ENCODE measurements around the gene ARL5B.

DNA sequence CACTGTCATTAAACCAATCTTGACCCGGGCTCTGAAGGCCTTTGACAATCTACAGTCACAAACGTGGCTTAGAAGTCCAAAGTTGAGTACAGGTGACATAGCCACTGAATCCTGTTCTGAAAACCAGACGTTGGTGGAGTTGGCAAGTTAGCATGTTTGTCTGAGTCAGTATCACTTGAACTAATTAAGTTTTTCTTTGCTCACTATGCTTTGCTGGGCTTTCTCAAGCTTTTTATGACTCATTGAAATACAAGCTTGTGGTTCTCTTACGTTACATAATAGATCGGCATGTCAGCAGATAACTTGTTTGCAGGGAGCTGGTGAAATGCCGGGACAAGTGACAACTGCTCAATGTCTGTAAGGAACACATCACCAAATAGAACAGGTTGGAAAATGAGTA, 53.8 kb downstream of the ARL5B start:
- TF ChIP-seq, protein P1, sequence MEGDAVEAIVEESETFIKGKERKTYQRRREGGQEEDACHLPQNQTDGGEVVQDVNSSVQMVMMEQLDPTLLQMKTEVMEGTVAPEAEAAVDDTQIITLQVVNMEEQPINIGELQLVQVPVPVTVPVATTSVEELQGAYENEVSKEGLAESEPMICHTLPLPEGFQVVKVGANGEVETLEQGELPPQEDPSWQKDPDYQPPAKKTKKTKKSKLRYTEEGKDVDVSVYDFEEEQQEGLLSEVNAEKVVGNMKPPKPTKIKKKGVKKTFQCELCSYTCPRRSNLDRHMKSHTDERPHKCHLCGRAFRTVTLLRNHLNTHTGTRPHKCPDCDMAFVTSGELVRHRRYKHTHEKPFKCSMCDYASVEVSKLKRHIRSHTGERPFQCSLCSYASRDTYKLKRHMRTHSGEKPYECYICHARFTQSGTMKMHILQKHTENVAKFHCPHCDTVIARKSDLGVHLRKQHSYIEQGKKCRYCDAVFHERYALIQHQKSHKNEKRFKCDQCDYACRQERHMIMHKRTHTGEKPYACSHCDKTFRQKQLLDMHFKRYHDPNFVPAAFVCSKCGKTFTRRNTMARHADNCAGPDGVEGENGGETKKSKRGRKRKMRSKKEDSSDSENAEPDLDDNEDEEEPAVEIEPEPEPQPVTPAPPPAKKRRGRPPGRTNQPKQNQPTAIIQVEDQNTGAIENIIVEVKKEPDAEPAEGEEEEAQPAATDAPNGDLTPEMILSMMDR (conservative IDR thresholded peaks at IDR 0.05; ENCODE audit: low read depth, low read length), result no peak
- TF ChIP-seq, protein P2, sequence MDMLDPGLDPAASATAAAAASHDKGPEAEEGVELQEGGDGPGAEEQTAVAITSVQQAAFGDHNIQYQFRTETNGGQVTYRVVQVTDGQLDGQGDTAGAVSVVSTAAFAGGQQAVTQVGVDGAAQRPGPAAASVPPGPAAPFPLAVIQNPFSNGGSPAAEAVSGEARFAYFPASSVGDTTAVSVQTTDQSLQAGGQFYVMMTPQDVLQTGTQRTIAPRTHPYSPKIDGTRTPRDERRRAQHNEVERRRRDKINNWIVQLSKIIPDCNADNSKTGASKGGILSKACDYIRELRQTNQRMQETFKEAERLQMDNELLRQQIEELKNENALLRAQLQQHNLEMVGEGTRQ (IDR thresholded peaks at IDR 0.05; ENCODE audit: low read depth, low read length), result no peak
- TF ChIP-seq POLR2A (IDR thresholded peaks at IDR 0.05; ENCODE audit: low read depth, low read length) (no peak), CEBPB (IDR thresholded peaks at IDR 0.05; ENCODE audit: low read depth, low read length) (peak; percentile 79), MXI1 (IDR thresholded peaks at IDR 0.05; ENCODE audit: borderline replicate concordance, low read depth, low read length) (no peak), RAD21 (IDR thresholded peaks at IDR 0.05; ENCODE audit: low read length) (no peak), RFX5 (IDR thresholded peaks at IDR 0.05; ENCODE audit: low read depth, low read length) (0 out of 2 replicates have a peak, but pooled peaks have one; percentile 25), BHLHE40 (IDR thresholded peaks at IDR 0.05; ENCODE audit: low read depth, low read length) (peak; percentile 50; the same call in 1 of the 2 replicates)

Data from IMR-90 (cell line).